Motor neuron (in vitro differentiated cells): ENCODE results near the gene KIAA1210. TPM values are rescaled to one million over a fixed set of nuclear protein-coding genes. Genes with fewer than 3 reads are reported as not detected.
A peak's percentile ranks its signal among the peaks of the same experiment; 100 is the strongest.

Experiments
- ATAC-seq, 8 experiments: fragments of 200-7000 bp; cut with Tn5 transposase; replicated peaks in 6 of 8; 2 replicates each; pipeline ENCODE4 v1.8.0; 2021; ENCODE audit warnings: mild to moderate bottlenecking in 8 of 8, moderate library complexity in 8 of 8
- H3K27ac ChIP-seq, 2 donors: fragments of 250-450 bp; sonication (Bioruptor Pico); 2 replicates each; pipeline ENCODE4 v1.9.0; 2021; ENCODE audit warnings: antibody characterized with exemption in 2 of 2, mild to moderate bottlenecking in 2 of 2, moderate library complexity in 1 of 2
- H3K4me1 ChIP-seq, 2 donors: fragments of 250-450 bp; sonication (Bioruptor Pico); replicated peaks in 1 of 2; 2 replicates each; pipeline ENCODE4 v1.6.1; 2021; ENCODE audit warnings: antibody characterized with exemption in 2 of 2, mild to moderate bottlenecking in 2 of 2, moderate library complexity in 1 of 2
- H3K4me3 ChIP-seq, 5 donors: fragments of 250-450 bp; sonication (Bioruptor Pico); 2 replicates each; pipeline ENCODE4 v1.9.0; 2021; ENCODE audit warnings: antibody characterized with exemption in 5 of 5, mild to moderate bottlenecking in 5 of 5, moderate library complexity in 4 of 5
- WGBS, 10 experiments: fragments of 450-650 bp; shearing (Covaris generic); methylation state at CpG; one replicate each; pipeline ENCODE4 v1.0.0; 2022; 5-methylcytosine and 5-hydroxymethylcytosine counted together
- in situ Hi-C, 9 experiments: fragments of 400-800 bp; cut with MboI; loops; one replicate each; pipeline ENCODE4 v1.15.0; 2021; ENCODE audit warnings: low sequenced_read_pairs in 9 of 9, low pct_unique_long_range_greater_than_20kb in 2 of 9; ENCODE audit not compliant: unreplicated experiment in 9 of 9
- total RNA-seq, 8 experiments: library from RNA; unstranded; fragments of 300-600 nt; gene quantifications; 2 replicates each; pipeline versions ENCODE4 v1.2.3 to v1.2.4, GENCODE V29; 2022

The KIAA1210 gene
- total RNA-seq, 8 experiments from 2014 or later, result 0.04 to 0.14 (median 0.06) TPM; not detected in 2

GRCh38 chrX:119082278-119082677 lies 45.3 kb downstream of the KIAA1210 start:
- in situ Hi-C loops, result no loop called here
- ATAC-seq, result peak in 2 of 8 experiments; percentile 35 to 57

GRCh38 chrX:119075270-119076025 lies 52.2 kb downstream of the KIAA1210 start:
- ATAC-seq, result peak in 1 of 8 experiments; percentile 52
- WGBS, 10 experiments, result 25 to 100% (median 78%) methylated on average over 1 to 3 of the region's 3 CpGs; no CpG with 5 or more reads in 4 of the 10 experiments
- H3K4me1 ChIP-seq, result no peaks in the 10 kb centered on the region
- no peak overlapping the region for H3K27ac ChIP-seq
- H3K4me3 ChIP-seq, result no peak overlapping the region
- in situ Hi-C loops, result no loop called here

More at GRCh38 chrX:119082278-119082677, 45.3 kb downstream of the KIAA1210 start:
- no peak overlapping the region for H3K27ac ChIP-seq
- 67% methylated on average over 1 of the region's 1 CpG; no CpG with 5 or more reads in 9 of the 10 experiments for WGBS, 10 experiments
- no peaks in the 10 kb centered on the region for H3K4me1 ChIP-seq
- no peak overlapping the region for H3K4me3 ChIP-seq

- H3K4me1 ChIP-seq, result no peaks in the 10 kb centered on the region
- in situ Hi-C loops, result loop anchor here in 1 of 9 experiments (25.0 kb wide), 1 partner anchor 212 kb away; no protein-coding TSS in a partner anchor
These were observed 53.7 kb downstream of the KIAA1210 start for GRCh38 chrX:119073911-119074310.

GRCh38 chrX:119073200-119073905 lies 54.3 kb downstream of the KIAA1210 start:
- no peak overlapping the region for H3K27ac ChIP-seq
- no peaks in the 10 kb centered on the region for H3K4me1 ChIP-seq
- WGBS, 10 experiments, result 33 to 60% methylated on average over 1 to 2 of the region's 43 CpGs; no CpG with 5 or more reads in 8 of the 10 experiments
- no peak overlapping the region for H3K4me3 ChIP-seq
- ATAC-seq, result no peak
- in situ Hi-C loops, result loop anchor here in 1 of 9 experiments (25.0 kb wide), 1 partner anchor 211 kb away; no protein-coding TSS in a partner anchor

More at GRCh38 chrX:119073911-119074310, 53.7 kb downstream of the KIAA1210 start:
- H3K27ac ChIP-seq, result no peak overlapping the region
- no peak overlapping the region for H3K4me3 ChIP-seq
- WGBS, 10 experiments, result 67 to 94% (median 78%) methylated on average over 1 to 4 of the region's 19 CpGs; no CpG with 5 or more reads in 6 of the 10 experiments
- no peak for ATAC-seq

GRCh38 chrX:119072744-119073143 lies 54.9 kb downstream of the KIAA1210 start, which contains the start of gene CT47C1:
TSS of gene CT47C1 (plus strand) at chrX:119072993. CDS start at chrX:119073226, 233 bp downstream.
- ATAC-seq, result no peak
- no peaks in the 10 kb centered on the region for H3K4me1 ChIP-seq
- no peak within 1 kb of the TSS for H3K27ac ChIP-seq
- H3K4me3 ChIP-seq, result no peak within 1 kb of the TSS
- 73 to 100% (median 100%) methylated on average over 1 to 5 of the region's 6 CpGs; no CpG with 5 or more reads in 7 of the 10 experiments for WGBS, 10 experiments
- in situ Hi-C loops, result loop anchor here in 1 of 9 experiments (25.0 kb wide), 1 partner anchor 210 kb away; no protein-coding TSS in a partner anchor

GRCh38 chrX:119071381-119071780 lies 56.2 kb downstream of the KIAA1210 start:
- H3K4me3 ChIP-seq, result no peak overlapping the region
- no peak overlapping the region for H3K27ac ChIP-seq
- in situ Hi-C loops, result loop anchor here in 1 of 9 experiments (25.0 kb wide), 1 partner anchor 209 kb away; no protein-coding TSS in a partner anchor
- no peak for ATAC-seq
- 40 to 60% methylated on average over 1 of the region's 2 CpGs; no CpG with 5 or more reads in 8 of the 10 experiments for WGBS, 10 experiments
- no peaks in the 10 kb centered on the region for H3K4me1 ChIP-seq

GRCh38 chrX:119069762-119070161 lies 57.9 kb downstream of the KIAA1210 start:
- in situ Hi-C loops, result loop anchor here in 1 of 9 experiments (25.0 kb wide), 1 partner anchor 207 kb away; no protein-coding TSS in a partner anchor
- ATAC-seq, result no peak
- H3K4me3 ChIP-seq, result no peak overlapping the region
- 40 to 100% (median 81%) methylated on average over 1 of the region's 1 CpG; no CpG with 5 or more reads in 6 of the 10 experiments for WGBS, 10 experiments
- H3K27ac ChIP-seq, result no peak overlapping the region
- H3K4me1 ChIP-seq, result no peaks in the 10 kb centered on the region

- in situ Hi-C loops, result loop anchor here in 1 of 9 experiments (25.0 kb wide), 1 partner anchor 207 kb away; no protein-coding TSS in a partner anchor
- Histone ChIP-seq H3K4me1 (no peaks in the 10 kb centered on the region), H3K4me3 (no peak overlapping the region), H3K27ac (no peak overlapping the region)
- no peak for ATAC-seq
- WGBS, 10 experiments, result 0 to 80% (median 0%) methylated on average over 1 of the region's 1 CpG; no CpG with 5 or more reads in 7 of the 10 experiments
These were observed 58.5 kb downstream of the KIAA1210 start for GRCh38 chrX:119069128-119069527.

- peak; percentile 23 to 84 (median 58) for ATAC-seq
- no peak overlapping the region for H3K27ac ChIP-seq
- WGBS, 10 experiments, result 0 to 10% (median 3%) methylated on average over 1 to 5 of the region's 7 CpGs; no CpG with 5 or more reads in 6 of the 10 experiments
- H3K4me3 ChIP-seq, result no peak overlapping the region
- in situ Hi-C loops, result loop anchor here in 1 of 9 experiments (25.0 kb wide), 1 partner anchor 205 kb away; no protein-coding TSS in a partner anchor
- H3K4me1 ChIP-seq, result no peaks in the 10 kb centered on the region
These were observed 60.4 kb downstream of the KIAA1210 start for GRCh38 chrX:119067023-119067739.

- no peaks in the 10 kb centered on the region for H3K4me1 ChIP-seq
- WGBS, 10 experiments, result 55 to 100% (median 88%) methylated on average over 1 to 7 of the region's 7 CpGs; no CpG with 5 or more reads in 4 of the 10 experiments
- in situ Hi-C loops, result loop anchor here in 1 of 9 experiments (25.0 kb wide), 1 partner anchor 201 kb away; no protein-coding TSS in a partner anchor
These were observed 64.2 kb downstream of the KIAA1210 start for GRCh38 chrX:119063428-119063827.

GRCh38 chrX:119062750-119063374 lies 64.8 kb downstream of the KIAA1210 start:
- no peak for ATAC-seq
- WGBS, 10 experiments, result 0 to 86% (median 55%) methylated on average over 1 to 4 of the region's 6 CpGs; no CpG with 5 or more reads in 7 of the 10 experiments
- in situ Hi-C loops, result loop anchor here in 1 of 9 experiments (25.0 kb wide), 1 partner anchor 201 kb away; no protein-coding TSS in a partner anchor
- H3K4me1 ChIP-seq, result no peaks in the 10 kb centered on the region
- H3K4me3 ChIP-seq, result no peak overlapping the region
- no peak overlapping the region for H3K27ac ChIP-seq

More at GRCh38 chrX:119063428-119063827, 64.2 kb downstream of the KIAA1210 start:
- ATAC-seq, result no peak
- Histone ChIP-seq H3K4me3 (no peak overlapping the region), H3K27ac (no peak overlapping the region)
